HL-60 (cell line): ENCODE measurements around the gene CCNT2.

Experiments used
- DNase-seq, 2 experiments: peaks; one replicate each; pipeline ENCODE4 v3.0.0-alpha.2; 2010 to 2020; ENCODE audit warnings: low read depth in 1 of 2, low spot score in 1 of 2
- H3K27ac ChIP-seq: fragments of 250-450 bp; sonication (Bioruptor Pico); replicated peaks from 2 replicates; pipeline ENCODE4 v1.5.1; 2020; ENCODE audit warnings: mild to moderate bottlenecking, moderate library complexity
- H3K27me3 ChIP-seq: fragments of 250-450 bp; sonication (Bioruptor Pico); 2 replicates; pipeline ENCODE4 v1.5.1; 2021; ENCODE audit warnings: mild to moderate bottlenecking, moderate library complexity; ENCODE audit not compliant: insufficient read depth, poor library complexity, severe bottlenecking
- H3K4me3 ChIP-seq: replicated peaks from 2 replicates; pipeline ENCODE4 v1.5.1; 2011; ENCODE audit warnings: mild to moderate bottlenecking, control low read depth, low read length; ENCODE audit not compliant: insufficient read depth
- GABPA ChIP-seq: IDR thresholded peaks from 2 replicates; pipeline ENCODE4 v1.6.1; 2012; ENCODE audit warnings: low read depth
- POLR2AphosphoS5 ChIP-seq: IDR thresholded peaks from 2 replicates; pipeline ENCODE4 v1.6.1; 2012; ENCODE audit warnings: low read depth
- SPI1 ChIP-seq: IDR thresholded peaks from 2 replicates; pipeline ENCODE4 v1.6.1; 2012; ENCODE audit warnings: low read depth, mild to moderate bottlenecking, borderline replicate concordance
- TF ChIP-seq, protein P1 (sequence below): IDR thresholded peaks from 2 replicates; pipeline ENCODE4 v1.6.1; 2012; ENCODE audit warnings: low read depth; ENCODE audit not compliant: insufficient replicate concordance
- TF ChIP-seq, protein P2 (sequence below): IDR thresholded peaks from one replicate; pipeline ENCODE4 v1.5.1; 2011; ENCODE audit warnings: low read length, control low read depth, inconsistent platforms; ENCODE audit not compliant: insufficient read depth

CCNT2 gene

DNA sequence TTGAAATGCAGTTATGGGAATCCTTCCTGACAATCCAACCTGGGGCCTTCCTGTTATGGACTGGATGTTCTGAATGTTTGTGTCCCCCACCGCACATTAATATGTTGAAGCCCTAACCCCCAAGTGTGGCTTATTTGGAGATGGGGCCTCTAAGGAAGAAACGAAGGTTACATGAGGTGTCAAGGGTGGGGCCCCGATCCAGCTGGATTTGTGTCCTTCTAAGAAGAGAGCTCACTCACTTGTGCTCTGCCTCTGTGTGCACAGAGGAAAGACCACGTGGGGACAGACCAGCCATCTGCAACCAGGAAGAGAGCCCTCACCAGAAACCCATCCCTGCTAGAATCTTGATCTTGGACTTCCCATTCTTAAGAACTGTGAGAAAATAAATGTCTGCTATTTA lies 84.2 kb downstream of the CCNT2 start:
- Histone ChIP-seq H3K27ac (no peak overlapping the region), H3K27me3 (no peaks in the 10 kb centered on the region), H3K4me3 (no peak overlapping the region)
- no peak for DNase-seq
- TF ChIP-seq POLR2AphosphoS5, result no peak
- no peak for TF ChIP-seq SPI1
- TF ChIP-seq, protein P1, sequence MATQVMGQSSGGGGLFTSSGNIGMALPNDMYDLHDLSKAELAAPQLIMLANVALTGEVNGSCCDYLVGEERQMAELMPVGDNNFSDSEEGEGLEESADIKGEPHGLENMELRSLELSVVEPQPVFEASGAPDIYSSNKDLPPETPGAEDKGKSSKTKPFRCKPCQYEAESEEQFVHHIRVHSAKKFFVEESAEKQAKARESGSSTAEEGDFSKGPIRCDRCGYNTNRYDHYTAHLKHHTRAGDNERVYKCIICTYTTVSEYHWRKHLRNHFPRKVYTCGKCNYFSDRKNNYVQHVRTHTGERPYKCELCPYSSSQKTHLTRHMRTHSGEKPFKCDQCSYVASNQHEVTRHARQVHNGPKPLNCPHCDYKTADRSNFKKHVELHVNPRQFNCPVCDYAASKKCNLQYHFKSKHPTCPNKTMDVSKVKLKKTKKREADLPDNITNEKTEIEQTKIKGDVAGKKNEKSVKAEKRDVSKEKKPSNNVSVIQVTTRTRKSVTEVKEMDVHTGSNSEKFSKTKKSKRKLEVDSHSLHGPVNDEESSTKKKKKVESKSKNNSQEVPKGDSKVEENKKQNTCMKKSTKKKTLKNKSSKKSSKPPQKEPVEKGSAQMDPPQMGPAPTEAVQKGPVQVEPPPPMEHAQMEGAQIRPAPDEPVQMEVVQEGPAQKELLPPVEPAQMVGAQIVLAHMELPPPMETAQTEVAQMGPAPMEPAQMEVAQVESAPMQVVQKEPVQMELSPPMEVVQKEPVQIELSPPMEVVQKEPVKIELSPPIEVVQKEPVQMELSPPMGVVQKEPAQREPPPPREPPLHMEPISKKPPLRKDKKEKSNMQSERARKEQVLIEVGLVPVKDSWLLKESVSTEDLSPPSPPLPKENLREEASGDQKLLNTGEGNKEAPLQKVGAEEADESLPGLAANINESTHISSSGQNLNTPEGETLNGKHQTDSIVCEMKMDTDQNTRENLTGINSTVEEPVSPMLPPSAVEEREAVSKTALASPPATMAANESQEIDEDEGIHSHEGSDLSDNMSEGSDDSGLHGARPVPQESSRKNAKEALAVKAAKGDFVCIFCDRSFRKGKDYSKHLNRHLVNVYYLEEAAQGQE, result no peak
- no peak for TF ChIP-seq GABPA
- TF ChIP-seq, protein P2, sequence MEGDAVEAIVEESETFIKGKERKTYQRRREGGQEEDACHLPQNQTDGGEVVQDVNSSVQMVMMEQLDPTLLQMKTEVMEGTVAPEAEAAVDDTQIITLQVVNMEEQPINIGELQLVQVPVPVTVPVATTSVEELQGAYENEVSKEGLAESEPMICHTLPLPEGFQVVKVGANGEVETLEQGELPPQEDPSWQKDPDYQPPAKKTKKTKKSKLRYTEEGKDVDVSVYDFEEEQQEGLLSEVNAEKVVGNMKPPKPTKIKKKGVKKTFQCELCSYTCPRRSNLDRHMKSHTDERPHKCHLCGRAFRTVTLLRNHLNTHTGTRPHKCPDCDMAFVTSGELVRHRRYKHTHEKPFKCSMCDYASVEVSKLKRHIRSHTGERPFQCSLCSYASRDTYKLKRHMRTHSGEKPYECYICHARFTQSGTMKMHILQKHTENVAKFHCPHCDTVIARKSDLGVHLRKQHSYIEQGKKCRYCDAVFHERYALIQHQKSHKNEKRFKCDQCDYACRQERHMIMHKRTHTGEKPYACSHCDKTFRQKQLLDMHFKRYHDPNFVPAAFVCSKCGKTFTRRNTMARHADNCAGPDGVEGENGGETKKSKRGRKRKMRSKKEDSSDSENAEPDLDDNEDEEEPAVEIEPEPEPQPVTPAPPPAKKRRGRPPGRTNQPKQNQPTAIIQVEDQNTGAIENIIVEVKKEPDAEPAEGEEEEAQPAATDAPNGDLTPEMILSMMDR, result no peak

- DNase-seq, result peak; percentile 38 to 61
- no peak overlapping the region for H3K4me3 ChIP-seq
- no peak overlapping the region for H3K27ac ChIP-seq
- no peaks in the 10 kb centered on the region for H3K27me3 ChIP-seq
- TF ChIP-seq, protein P1, result no peak
- no peak for TF ChIP-seq SPI1
- TF ChIP-seq, protein P2, result peak; percentile 61
- TF ChIP-seq POLR2AphosphoS5, result no peak
- TF ChIP-seq GABPA, result no peak
Observed at GRCh38 chr2:135004005-135004746, 85.6 kb downstream of the CCNT2 start.

- no peaks in the 10 kb centered on the region for H3K27me3 ChIP-seq
- no peak overlapping the region for H3K4me3 ChIP-seq
- H3K27ac ChIP-seq, result no peak overlapping the region
- TF ChIP-seq SPI1, result no peak
- no peak for TF ChIP-seq GABPA
- TF ChIP-seq, protein P1, result no peak
- TF ChIP-seq, protein P2, result no peak
- TF ChIP-seq POLR2AphosphoS5, result no peak
- no peak for DNase-seq
Observed at GRCh38 chr2:135005753-135006152, 87.1 kb downstream of the CCNT2 start.
